Activated CD8-positive, alpha-beta memory T cell treated with anti-CD3 and anti-CD28 coated beads, Interleukin-2, amount 50 U/mL, for 24 hours (primary cell): Measurements from ENCODE around the gene KIF18B.
A peak's percentile ranks its signal among the peaks of the same experiment; 100 is the strongest.

Source experiments
- DNase-seq: peaks from one replicate; pipeline ENCODE4 v3.0.0-alpha.2; 2020; ENCODE audit errors: extremely low read depth

Gene KIF18B

GRCh38 chr17:44947461-44948314 lies at the start of gene KIF18B:
KIF18B (minus strand) TSS chr17:44947773; CDS start chr17:44936344, 11,429 bp downstream.
- peak; percentile 79 for DNase-seq

- DNase-seq = no peak
These were observed 48.7 kb upstream of the KIF18B start for GRCh38 chr17:44996304-44996703.

- no peak for DNase-seq
These were observed 47.9 kb upstream of the KIF18B start for GRCh38 chr17:44995436-44996001.

- DNase-seq = no peak
These were observed 44.8 kb upstream of the KIF18B start for GRCh38 chr17:44992242-44992939.

- DNase-seq = no peak
These were observed 43.4 kb upstream of the KIF18B start for GRCh38 chr17:44990994-44991393.

- DNase-seq = no peak
These were observed 42.1 kb upstream of the KIF18B start for GRCh38 chr17:44989552-44990138.

GRCh38 chr17:44988044-44988942 lies 40.7 kb upstream of the KIF18B start:
- DNase-seq = no peak

- no peak for DNase-seq
These were observed 36.0 kb upstream of the KIF18B start for GRCh38 chr17:44983563-44983962.

GRCh38 chr17:44982113-44982702 lies 34.6 kb upstream of the KIF18B start:
- DNase-seq = no peak

GRCh38 chr17:44981221-44981968 lies 33.8 kb upstream of the KIF18B start:
- DNase-seq = no peak

- DNase-seq = no peak
These were observed 31.9 kb upstream of the KIF18B start for GRCh38 chr17:44979426-44979995.

- DNase-seq = no peak
These were observed 31.2 kb upstream of the KIF18B start for GRCh38 chr17:44978807-44979206.

GRCh38 chr17:44977814-44978550 lies 30.4 kb upstream of the KIF18B start:
- DNase-seq = no peak

GRCh38 chr17:44977065-44977464 lies 29.5 kb upstream of the KIF18B start:
- DNase-seq = no peak

GRCh38 chr17:44976206-44976605 lies 28.6 kb upstream of the KIF18B start:
- no peak for DNase-seq

- DNase-seq = no peak
These were observed 25.4 kb upstream of the KIF18B start for GRCh38 chr17:44972953-44973352.

GRCh38 chr17:44971776-44972483 lies 24.4 kb upstream of the KIF18B start:
- peak; percentile 31 for DNase-seq

- no peak for DNase-seq
These were observed 22.7 kb upstream of the KIF18B start for GRCh38 chr17:44970136-44970741.
